Fibroblast of the aortic adventitia (primary cell): ENCODE measurements around the gene SMAD7. TPM values are rescaled to one million over a fixed set of nuclear protein-coding genes. Genes with fewer than 3 reads are reported as not detected.
A peak's percentile ranks its signal among the peaks of the same experiment; 100 is the strongest.

Source experiments
- DNase-seq: peaks from one replicate; pipeline ENCODE4 v3.0.0-alpha.2; 2010; ENCODE audit warnings: low read depth
- H3K4me3 ChIP-seq: 2 replicates; pipeline ENCODE4 v1.5.1; 2011; ENCODE audit warnings: low read depth, mild to moderate bottlenecking, control low read depth, low read length, moderate library complexity
- total RNA-seq: library from RNA; depleted of rRNA; stranded (reverse); fragments of >200 nt; gene quantifications from 2 replicates; pipeline ENCODE4 v1.2.3, GENCODE V29; 2012; ENCODE audit warnings: low replicate concordance
- TF ChIP-seq, protein P1 (sequence below): IDR thresholded peaks from 2 replicates; pipeline ENCODE4 v1.5.1; 2011; ENCODE audit warnings: mild to moderate bottlenecking, low read length, control low read depth, inconsistent platforms; ENCODE audit not compliant: insufficient read depth

The SMAD7 gene
- total RNA-seq, 1 donor, result 27.2 TPM

- H3K4me3 ChIP-seq, result no peak overlapping the region
- DNase-seq, result peak; percentile 73
- TF ChIP-seq, protein P1, sequence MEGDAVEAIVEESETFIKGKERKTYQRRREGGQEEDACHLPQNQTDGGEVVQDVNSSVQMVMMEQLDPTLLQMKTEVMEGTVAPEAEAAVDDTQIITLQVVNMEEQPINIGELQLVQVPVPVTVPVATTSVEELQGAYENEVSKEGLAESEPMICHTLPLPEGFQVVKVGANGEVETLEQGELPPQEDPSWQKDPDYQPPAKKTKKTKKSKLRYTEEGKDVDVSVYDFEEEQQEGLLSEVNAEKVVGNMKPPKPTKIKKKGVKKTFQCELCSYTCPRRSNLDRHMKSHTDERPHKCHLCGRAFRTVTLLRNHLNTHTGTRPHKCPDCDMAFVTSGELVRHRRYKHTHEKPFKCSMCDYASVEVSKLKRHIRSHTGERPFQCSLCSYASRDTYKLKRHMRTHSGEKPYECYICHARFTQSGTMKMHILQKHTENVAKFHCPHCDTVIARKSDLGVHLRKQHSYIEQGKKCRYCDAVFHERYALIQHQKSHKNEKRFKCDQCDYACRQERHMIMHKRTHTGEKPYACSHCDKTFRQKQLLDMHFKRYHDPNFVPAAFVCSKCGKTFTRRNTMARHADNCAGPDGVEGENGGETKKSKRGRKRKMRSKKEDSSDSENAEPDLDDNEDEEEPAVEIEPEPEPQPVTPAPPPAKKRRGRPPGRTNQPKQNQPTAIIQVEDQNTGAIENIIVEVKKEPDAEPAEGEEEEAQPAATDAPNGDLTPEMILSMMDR, result no peak
Measured at GRCh38 chr18:48894799-48895346, 55.9 kb downstream of the SMAD7 start.

DNA sequence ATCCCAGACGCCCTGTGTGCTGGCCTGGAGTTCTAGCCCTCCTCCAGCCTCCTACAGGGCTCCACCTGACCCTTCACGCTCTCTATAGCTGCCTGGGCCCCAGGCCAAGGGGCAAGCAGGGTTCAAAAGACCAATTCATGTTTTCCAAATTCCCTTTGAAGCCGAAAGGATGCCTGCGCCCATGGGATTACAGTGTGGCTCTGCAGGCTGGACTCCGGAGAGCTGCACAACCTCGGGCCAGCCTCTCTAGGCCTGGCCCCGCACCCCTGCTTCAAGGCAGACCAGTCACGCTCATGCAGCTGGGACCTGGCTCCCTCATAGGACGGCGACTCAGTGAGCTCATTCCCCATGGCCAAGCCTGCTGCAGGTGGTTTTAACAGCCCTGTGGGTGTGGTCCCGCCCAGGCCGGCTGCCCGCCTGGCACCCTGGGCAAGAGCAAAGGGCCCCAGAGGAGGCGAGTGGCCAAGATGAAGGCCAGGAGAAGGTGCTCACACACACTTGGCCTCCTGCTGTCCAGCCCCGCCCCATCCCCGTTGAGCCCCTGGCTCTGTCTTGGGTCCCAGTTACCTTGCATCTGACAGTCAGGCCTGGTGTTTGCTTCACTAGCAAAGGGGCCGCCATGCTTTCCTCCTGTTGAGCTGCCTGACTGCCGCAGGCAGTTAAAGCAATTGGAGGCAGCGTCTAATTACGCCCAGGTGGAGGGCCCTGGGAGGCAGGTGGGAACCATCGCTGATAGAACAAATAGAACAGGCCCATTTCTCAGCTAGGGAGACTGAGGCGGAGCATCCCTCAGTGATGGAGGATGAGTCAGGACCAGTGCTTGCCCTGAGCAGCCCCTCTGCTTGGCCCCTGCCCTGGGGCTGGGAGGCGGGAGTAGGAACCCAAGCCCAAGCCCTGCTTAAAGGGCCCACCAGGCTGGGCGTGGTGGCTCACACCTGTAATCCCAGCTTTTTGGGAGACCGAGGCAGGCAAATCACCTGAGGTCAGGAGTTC, 56.9 kb downstream of the SMAD7 start:
- no peak overlapping the region for H3K4me3 ChIP-seq
- TF ChIP-seq, protein P1, result no peak
- no peak for DNase-seq

GRCh38 chr18:48893061-48893607, 57.6 kb downstream of the SMAD7 start:
- no peak for DNase-seq
- H3K4me3 ChIP-seq, result no peak overlapping the region
- TF ChIP-seq, protein P1, result no peak

DNA sequence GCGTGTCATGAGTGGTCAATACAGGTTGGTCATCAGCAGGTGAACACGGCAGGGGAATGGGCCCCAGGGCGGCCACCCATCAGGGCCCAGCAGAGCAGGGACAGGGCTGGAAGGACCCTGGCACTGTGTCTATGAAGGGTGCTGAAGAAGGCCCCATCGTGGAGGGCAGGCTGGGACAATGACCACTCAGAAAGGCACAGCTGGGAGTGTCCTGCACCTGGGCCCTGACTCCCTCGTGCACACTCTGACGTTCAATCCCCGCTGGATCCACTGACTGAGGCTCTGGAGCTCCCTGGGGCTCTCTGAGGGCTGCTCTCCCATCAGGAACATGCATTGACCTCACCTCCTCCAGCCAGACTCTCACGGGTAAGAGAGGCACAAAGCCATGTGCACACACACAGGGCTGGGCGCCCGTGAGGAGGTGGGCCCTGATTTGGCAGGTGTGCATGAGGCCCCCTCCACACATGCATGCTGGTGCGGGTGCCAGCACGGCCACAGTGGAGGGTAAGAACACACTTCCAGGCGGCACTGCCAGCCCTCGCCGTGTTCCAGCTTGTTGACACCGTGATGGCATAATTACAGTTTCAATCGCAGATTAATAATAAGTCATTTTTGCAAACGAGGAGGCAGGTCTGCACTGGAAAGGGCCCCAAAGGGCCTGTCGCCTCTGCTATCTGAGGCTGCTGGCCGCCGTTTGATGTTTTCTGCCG, 58.5 kb downstream of the SMAD7 start:
- TF ChIP-seq, protein P1, result no peak
- H3K4me3 ChIP-seq, result no peak overlapping the region
- DNase-seq, result no peak

DNA sequence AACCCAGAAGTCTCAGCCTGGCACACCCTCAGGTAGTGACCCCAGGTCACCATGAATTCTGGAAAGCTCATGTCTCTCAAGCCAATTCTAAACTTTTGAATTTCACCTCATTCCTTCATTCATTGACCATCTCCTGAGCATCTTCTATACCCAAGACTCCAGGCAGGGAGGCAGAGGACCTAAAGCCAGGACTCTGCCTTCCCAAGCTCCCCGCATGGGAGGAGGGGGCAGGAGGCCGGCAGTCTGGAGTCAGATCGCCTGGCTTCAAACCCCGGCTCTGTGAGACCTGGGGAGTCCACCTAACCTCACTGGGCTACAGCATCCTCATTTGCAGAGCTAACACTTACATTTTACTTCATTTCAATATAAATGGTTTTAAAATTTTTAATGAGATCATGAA, 59.0 kb downstream of the SMAD7 start:
- DNase-seq, result no peak
- no peak overlapping the region for H3K4me3 ChIP-seq
- TF ChIP-seq, protein P1, result no peak

DNA sequence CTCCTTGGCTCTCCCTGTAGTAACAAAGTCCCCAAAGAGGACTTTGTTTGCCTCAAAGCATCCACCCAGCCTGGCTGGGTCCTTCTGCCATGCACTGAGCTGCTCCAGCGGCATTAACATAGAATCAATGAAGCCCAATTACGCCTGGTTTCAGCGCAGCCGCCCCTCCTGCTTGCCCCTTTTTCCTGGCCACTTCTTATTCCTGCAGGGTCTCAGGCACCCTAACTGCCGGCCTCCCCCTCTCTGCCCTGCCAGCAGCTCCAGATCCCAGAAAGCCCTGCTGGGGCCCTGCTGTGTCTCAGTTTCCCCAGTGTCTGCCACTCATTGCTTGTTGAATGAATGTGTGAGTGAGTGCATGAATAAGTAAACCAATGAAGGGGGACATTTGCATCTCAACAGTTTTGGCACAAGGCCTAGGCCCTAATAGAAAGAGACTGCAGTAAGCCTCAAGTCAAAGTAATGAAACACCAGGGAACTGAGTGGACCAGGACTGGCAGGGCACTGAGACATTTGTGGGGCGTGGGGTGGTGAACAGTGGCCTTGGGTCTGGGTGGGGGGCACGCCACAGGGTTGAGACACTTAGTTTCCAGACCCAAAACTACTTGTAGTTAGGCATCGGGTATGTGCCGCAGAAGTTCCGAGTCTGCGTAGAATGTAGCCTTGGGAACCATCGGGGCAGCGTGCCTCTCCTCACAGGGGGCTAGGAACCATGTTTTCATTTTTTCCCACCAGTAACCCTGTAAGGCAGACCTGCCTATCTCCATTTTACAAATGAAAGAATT, 60.6 kb downstream of the SMAD7 start:
- DNase-seq, result no peak
- H3K4me3 ChIP-seq, result no peak overlapping the region
- TF ChIP-seq, protein P1, result no peak
